GM19438 (cell line): Measurements from ENCODE around the gene VPREB3.

ENCODE experiments used
- ATAC-seq: cut with Tn5 transposase; IDR thresholded peaks from one replicate; pipeline ENCODE4 v1.9.1; 2021; ENCODE audit warnings: low read depth; ENCODE audit not compliant: unreplicated experiment

VPREB3 gene

GRCh38 chr22:23705358-23705757, 48.9 kb downstream of the VPREB3 start:
- no peak for ATAC-seq

GRCh38 chr22:23704829-23705228, 49.4 kb downstream of the VPREB3 start:
- no peak for ATAC-seq

DNA sequence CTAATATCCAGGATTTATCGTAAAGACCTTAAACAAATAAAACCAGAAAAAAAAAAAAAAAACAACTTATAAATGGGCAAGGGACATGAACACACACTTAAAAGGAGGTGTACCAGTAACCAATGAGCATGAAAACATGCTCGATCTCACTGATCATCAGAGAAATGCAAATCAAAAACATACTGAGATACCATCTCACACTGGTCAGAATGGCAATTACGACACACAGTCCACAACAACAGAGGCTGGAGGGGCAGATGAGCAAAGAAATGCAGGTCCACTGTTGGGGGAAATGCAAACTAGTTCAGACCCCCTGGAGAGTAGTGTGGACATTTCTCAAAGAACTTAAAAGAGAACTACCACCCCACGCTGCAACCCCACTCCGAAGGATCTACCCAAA, 50.2 kb downstream of the VPREB3 start:
- no peak for ATAC-seq
